Activated CD4-positive, alpha-beta memory T cell treated with anti-CD3 and anti-CD28 coated beads for 36 hours (primary cell): ENCODE data around the gene CD44. TPM values are rescaled to one million over a fixed set of nuclear protein-coding genes. Genes with fewer than 3 reads are reported as not detected.

Experiments
- CTCF ChIA-PET: fragments of 350-600 bp; sonication (Branson Sonifier 250); formaldehyde crosslinking; loops from one replicate; lab custom pipeline; 2021; ENCODE audit warnings: antibody characterized with exemption, inconsistent platforms; lab: Charles Lee
- POLR2A ChIA-PET: fragments of 350-600 bp; sonication (Branson Sonifier 250); formaldehyde crosslinking; loops from one replicate; lab custom pipeline; 2021; ENCODE audit warnings: antibody characterized with exemption; lab: Charles Lee
- DNase-seq: peaks from one replicate; pipeline ENCODE4 v3.0.0-alpha.2; 2020
- H3K27ac Mint-ChIP-seq: one replicate; pipeline ENCODE4 v1.8.0; 2021; ENCODE audit warnings: mixed read lengths
- H3K27me3 Mint-ChIP-seq: one replicate; pipeline ENCODE4 v1.8.0; 2021; ENCODE audit warnings: mixed read lengths
- H3K36me3 Mint-ChIP-seq: one replicate; pipeline ENCODE4 v1.8.0; 2021; ENCODE audit warnings: mixed read lengths
- H3K4me1 Mint-ChIP-seq: one replicate; pipeline ENCODE4 v1.8.0; 2021; ENCODE audit warnings: low read depth, mixed read lengths
- H3K4me3 Mint-ChIP-seq: one replicate; pipeline ENCODE4 v1.8.0; 2021; ENCODE audit warnings: mild to moderate bottlenecking, mixed read lengths
- H3K9me3 Mint-ChIP-seq: one replicate; pipeline ENCODE4 v1.8.0; 2021; ENCODE audit warnings: mixed read lengths
- intact Hi-C: fragments of 100-400 bp; cut with micrococcal nuclease; formaldehyde crosslinking; loops from one replicate; pipeline ENCODE4 v1.15.1; 2023
- total RNA-seq, 2 experiments: library from RNA; stranded (reverse); gene quantifications; one replicate each; pipeline ENCODE4 v1.2.3, GENCODE V29; 2021

CD44 gene
- total RNA-seq, 2 experiments from 2014 or later, result 440 to 442 TPM

DNA sequence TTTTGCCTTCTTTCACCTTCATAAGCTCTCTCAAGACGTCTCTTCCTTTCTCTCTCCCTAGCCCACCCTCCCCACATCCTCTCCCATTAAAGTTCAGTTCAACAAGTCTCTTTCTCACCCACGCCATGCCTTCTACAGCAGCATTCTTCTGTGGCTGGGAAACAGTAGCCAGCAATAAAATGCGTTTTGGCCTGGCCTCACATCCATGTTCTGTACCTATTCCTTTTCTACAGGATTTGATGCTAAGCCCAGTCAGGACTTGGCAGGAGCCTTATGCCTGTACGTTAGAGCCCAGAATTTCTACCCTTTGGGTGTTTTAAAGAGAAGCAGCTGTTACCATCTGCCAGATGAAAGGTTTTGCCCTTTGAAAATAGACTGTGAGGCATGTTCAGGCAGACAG, 7.1 kb upstream of the CD44 start:
- Mint-ChIP-seq H3K4me1 (peaks cover 46% of the 10 kb centered on the region), H3K36me3 (no peaks in the 10 kb centered on the region), H3K4me3 (no peak overlapping the region), H3K27ac (no peak overlapping the region), H3K9me3 (no peaks in the 10 kb centered on the region), H3K27me3 (no peaks in the 10 kb centered on the region)
- ChIA-PET POLR2A (interaction anchor here (1.2 kb wide), 1 partner anchor 14 kb away, joined by 4 read pairs; no protein-coding TSS in a partner anchor), CTCF (no interaction called here)
- no peak for DNase-seq
- intact Hi-C loops, result no loop called here

DNA sequence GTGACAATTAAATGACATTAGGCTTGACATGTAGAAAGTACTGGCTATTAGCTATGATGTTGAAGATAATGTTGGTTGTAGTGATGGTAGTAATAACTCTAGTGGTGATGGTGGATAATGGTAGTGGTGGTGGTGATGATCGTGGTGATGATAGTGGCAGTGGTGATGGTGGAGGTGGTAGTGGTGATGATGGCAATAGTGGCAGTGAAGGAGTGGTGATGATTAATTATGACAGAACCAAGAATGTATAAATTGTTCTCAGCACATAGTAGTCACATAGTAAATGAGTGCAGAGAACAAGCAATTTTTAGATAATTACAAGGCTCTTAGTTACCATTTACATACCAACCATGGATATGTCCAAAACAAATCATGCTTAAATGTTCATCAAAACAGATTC, 5.3 kb upstream of the CD44 start:
- Mint-ChIP-seq H3K27ac (peak overlapping the region; percentile 7), H3K4me1 (peaks cover 52% of the 10 kb centered on the region), H3K9me3 (no peaks in the 10 kb centered on the region), H3K27me3 (no peaks in the 10 kb centered on the region), H3K36me3 (no peaks in the 10 kb centered on the region), H3K4me3 (no peak overlapping the region)
- peak; percentile 54 for DNase-seq
- CTCF ChIA-PET, result no interaction called here
- intact Hi-C loops, result no loop called here
- POLR2A ChIA-PET, result no interaction called here

DNA sequence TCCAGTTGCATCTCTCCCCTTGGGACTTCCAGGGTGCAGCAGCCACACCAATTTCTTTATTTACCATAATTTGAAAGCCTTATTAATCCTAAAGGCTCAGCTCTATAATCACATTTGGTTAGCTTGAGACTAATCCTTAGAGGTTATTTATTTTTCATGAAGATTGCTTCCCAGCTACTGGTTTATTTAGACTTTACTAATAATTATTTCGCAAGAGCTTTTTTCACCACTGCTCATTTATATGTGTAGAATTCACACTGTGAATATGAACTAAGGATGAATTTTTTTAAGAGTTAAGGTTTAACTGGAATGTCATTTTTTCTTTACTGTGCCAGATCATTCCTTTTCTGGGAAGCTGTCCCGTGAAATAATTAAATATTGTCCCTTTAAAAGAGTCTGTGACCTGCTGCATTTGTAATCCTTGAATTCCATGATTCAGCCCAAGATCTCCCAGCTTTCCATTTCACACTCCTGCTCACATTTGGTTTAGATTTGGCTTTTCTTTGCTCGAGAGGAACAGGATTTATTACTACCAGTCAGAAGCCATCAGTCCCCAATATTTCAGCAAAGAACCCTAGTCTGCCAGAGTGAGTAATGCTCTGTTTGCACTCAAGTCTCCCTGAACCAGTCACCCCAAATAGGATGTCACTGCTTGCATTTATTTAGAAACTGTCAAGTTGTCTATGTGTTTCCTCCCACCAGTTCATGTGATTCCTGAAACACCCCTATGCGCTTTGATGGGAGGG, 4.4 kb upstream of the CD44 start:
- Mint-ChIP-seq H3K27ac (no peak overlapping the region), H3K9me3 (no peaks in the 10 kb centered on the region), H3K4me1 (peaks cover 52% of the 10 kb centered on the region), H3K4me3 (no peak overlapping the region), H3K36me3 (peaks cover 3% of the 10 kb centered on the region), H3K27me3 (no peaks in the 10 kb centered on the region)
- intact Hi-C loops, result no loop called here
- DNase-seq, result no peak
- POLR2A ChIA-PET, result no interaction called here
- CTCF ChIA-PET, result interaction anchor here (0.7 to 1.7 kb wide), 2 partner anchors 12 to 200 kb away, joined by 3 read pairs; no protein-coding TSS in a partner anchor

DNA sequence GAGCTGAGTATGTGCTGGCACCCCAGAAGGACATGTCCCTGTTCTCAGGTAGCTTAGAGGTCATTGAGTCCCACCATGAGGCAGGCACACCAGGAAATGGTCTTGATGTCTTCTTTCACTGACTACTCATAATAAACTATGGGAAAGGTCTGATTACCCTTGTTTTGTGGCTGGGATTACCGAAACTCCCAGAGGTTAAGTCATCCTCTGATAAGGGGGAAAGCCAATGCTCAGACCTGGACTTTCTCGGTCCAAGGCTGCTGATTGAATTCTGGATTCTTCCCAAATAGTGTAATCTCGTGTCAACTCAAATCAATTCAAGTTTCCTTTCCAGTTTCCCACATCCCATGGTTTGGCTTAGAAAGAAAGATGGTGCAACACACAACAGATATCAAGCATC, 3.7 kb upstream of the CD44 start:
- POLR2A ChIA-PET, result no interaction called here
- CTCF ChIA-PET, result interaction anchor here (1.7 kb wide), 1 partner anchor 11 kb away, joined by 3 read pairs; no protein-coding TSS in a partner anchor
- no peak for DNase-seq
- no peaks in the 10 kb centered on the region for H3K9me3 Mint-ChIP-seq
- H3K4me1 Mint-ChIP-seq, result peaks cover 52% of the 10 kb centered on the region
- H3K27me3 Mint-ChIP-seq, result no peaks in the 10 kb centered on the region
- peaks cover 7% of the 10 kb centered on the region for H3K36me3 Mint-ChIP-seq
- no peak overlapping the region for H3K4me3 Mint-ChIP-seq
- intact Hi-C loops, result no loop called here
- H3K27ac Mint-ChIP-seq, result no peak overlapping the region

DNA sequence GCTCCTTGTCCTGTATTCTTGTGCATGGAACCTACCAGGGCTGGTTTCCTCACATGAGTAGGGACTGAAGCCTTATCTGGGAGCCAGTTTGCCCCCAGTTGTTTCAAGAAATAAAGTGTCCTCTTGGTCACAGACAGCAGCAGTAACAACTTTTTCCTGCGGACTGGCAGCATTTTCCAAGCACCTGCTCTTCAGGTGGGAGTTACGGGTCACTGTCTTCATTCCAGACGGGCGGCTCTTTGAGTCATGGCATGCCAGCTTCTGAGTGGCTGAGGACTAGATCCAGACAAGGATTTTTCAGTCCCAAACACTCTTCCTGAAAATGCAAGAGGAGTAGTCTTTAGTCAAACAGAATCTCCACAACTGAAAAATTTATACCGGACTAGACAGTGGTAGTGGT, 2.7 kb upstream of the CD44 start:
- intact Hi-C loops, result no loop called here
- H3K27ac Mint-ChIP-seq, result no peak overlapping the region
- DNase-seq, result no peak
- peaks cover 16% of the 10 kb centered on the region for H3K36me3 Mint-ChIP-seq
- H3K27me3 Mint-ChIP-seq, result no peaks in the 10 kb centered on the region
- ChIA-PET CTCF (interaction anchor here (0.6 to 1.1 kb wide), 2 partner anchors 28 to 255 kb away, joined by 3 to 4 read pairs; no protein-coding TSS in a partner anchor), POLR2A (no interaction called here)
- H3K4me3 Mint-ChIP-seq, result no peak overlapping the region
- no peaks in the 10 kb centered on the region for H3K9me3 Mint-ChIP-seq
- H3K4me1 Mint-ChIP-seq, result peaks cover 45% of the 10 kb centered on the region

DNA sequence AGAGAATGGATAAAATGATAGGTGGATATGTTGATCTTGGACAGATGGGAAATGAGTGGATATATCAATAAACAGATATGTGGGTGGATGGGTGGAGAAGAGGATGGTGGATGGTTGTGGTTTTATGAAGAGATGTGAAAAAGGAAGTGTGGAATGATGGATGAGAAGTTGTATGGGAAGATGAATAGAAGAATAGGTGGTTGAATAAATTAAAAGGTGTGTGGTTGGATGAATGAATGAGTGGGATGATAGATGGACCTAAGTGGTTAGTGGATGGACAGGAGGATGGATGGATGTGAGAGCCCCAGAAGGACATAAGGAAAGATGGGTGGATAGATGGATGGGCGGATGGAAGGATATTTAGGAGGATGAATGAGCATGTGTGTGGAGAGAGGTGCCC, 913 bp upstream of the CD44 start:
- Mint-ChIP-seq H3K4me3 (peak overlapping the region; percentile 88), H3K4me1 (peaks cover 46% of the 10 kb centered on the region), H3K27ac (peak overlapping the region; percentile 97), H3K27me3 (no peaks in the 10 kb centered on the region), H3K9me3 (no peaks in the 10 kb centered on the region), H3K36me3 (peaks cover 28% of the 10 kb centered on the region)
- ChIA-PET POLR2A (interaction anchor here (0.9 to 5.1 kb wide), 4 partner anchors 12 to 72 kb away, joined by 3 to 45 read pairs (median 8); no protein-coding TSS in a partner anchor), CTCF (interaction anchor here (3.9 kb wide), 1 partner anchor 27 kb away, joined by 35 read pairs; no protein-coding TSS in a partner anchor)
- intact Hi-C loops, result no loop called here
- DNase-seq, result no peak

DNA sequence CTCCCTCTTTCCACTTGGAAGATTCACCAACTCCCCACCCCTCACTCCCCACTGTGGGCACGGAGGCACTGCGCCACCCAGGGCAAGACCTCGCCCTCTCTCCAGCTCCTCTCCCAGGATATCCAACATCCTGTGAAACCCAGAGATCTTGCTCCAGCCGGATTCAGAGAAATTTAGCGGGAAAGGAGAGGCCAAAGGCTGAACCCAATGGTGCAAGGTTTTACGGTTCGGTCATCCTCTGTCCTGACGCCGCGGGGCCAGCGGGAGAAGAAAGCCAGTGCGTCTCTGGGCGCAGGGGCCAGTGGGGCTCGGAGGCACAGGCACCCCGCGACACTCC, 397 bp upstream of the CD44 start:
- Mint-ChIP-seq H3K4me1 (peaks cover 47% of the 10 kb centered on the region), H3K27me3 (no peaks in the 10 kb centered on the region), H3K9me3 (no peaks in the 10 kb centered on the region), H3K4me3 (peak overlapping the region; percentile 88), H3K27ac (peak overlapping the region; percentile 97), H3K36me3 (peaks cover 29% of the 10 kb centered on the region)
- ChIA-PET CTCF (interaction anchor here (1.0 to 3.9 kb wide), 6 partner anchors 26 to 222 kb away, joined by 3 to 35 read pairs (median 6); partner anchors contain the start of genes APIP and PDHX), POLR2A (interaction anchor here (0.6 to 5.1 kb wide), 13 partner anchors 12 to 125 kb away, joined by 3 to 45 read pairs (median 5); no protein-coding TSS in a partner anchor)
- intact Hi-C loops, result no loop called here
- DNase-seq, result no peak

DNA sequence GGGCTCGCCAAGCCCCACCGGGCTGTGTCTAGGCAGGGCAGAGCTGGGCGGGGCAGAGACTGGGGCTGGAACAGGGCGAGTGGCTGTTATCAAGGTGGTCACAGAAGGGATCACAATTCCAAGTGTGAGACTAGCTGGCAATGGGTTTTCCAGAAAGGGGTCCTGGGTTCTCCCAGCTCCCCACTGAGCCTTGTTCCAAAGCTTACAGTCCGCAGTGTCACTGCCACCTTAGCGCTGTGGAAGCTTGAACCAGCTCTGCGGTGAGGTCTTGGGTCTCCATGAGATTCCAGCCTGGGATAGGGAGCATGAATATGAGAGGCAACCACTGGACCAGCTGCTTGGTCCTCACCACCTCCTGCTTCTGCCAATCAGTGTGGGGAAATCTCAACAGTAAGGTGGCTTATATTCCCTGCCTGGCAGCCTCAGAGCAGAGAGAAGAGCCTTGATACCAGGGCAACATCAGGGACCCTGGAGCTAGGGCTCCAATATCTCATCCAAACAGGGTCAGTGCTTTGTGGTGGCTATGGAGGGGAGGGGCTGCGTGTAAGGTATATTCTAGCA, 831 bp downstream of the CD44 start:
- intact Hi-C loops, result loop anchor here (1.0 to 10.0 kb wide), 4 partner anchors 14 to 908 kb away; partner anchors contain the start of gene TRIM44
- CTCF ChIA-PET, result interaction anchor here (0.6 to 3.9 kb wide), 18 partner anchors 11 to 224 kb away, joined by 3 to 35 read pairs (median 6); partner anchors contain the start of genes APIP and PDHX
- no peak for DNase-seq
- Mint-ChIP-seq H3K4me1 (peaks cover 50% of the 10 kb centered on the region), H3K4me3 (peak overlapping the region; percentile 88), H3K27me3 (no peaks in the 10 kb centered on the region), H3K27ac (peak overlapping the region; percentile 97), H3K9me3 (no peaks in the 10 kb centered on the region), H3K36me3 (peaks cover 37% of the 10 kb centered on the region)
- POLR2A ChIA-PET, result interaction anchor here (0.7 to 5.1 kb wide), 18 partner anchors 8 to 140 kb away, joined by 3 to 45 read pairs (median 4); no protein-coding TSS in a partner anchor

DNA sequence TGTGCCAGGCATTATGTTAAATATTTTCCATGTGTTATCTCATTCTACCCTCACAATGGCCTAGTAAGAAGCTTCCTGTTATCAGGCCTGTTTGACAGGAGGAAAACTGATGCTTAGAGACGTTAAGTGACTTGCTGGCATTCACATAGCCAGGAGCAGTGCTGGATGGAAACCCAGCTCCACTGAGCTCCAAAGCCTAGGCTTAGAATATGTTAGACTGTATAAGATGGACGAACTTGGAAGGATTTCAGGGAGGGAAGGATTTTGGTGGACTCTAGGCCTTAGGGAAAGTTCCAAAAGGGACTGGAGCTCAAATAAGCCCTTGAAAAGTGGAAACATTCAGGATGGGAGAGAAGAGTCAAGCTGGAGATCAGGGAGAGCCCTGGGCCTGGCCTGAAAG, 2.1 kb downstream of the CD44 start:
- CTCF ChIA-PET, result interaction anchor here (0.9 to 3.9 kb wide), 20 partner anchors 9 to 216 kb away, joined by 3 to 35 read pairs (median 6); no protein-coding TSS in a partner anchor
- POLR2A ChIA-PET, result interaction anchor here (0.7 to 5.1 kb wide), 9 partner anchors 9 to 199 kb away, joined by 3 to 45 read pairs (median 3); no protein-coding TSS in a partner anchor
- Mint-ChIP-seq H3K4me1 (peaks cover 56% of the 10 kb centered on the region), H3K27ac (peak overlapping the region; percentile 97), H3K4me3 (peak overlapping the region; percentile 88), H3K27me3 (no peaks in the 10 kb centered on the region), H3K9me3 (no peaks in the 10 kb centered on the region), H3K36me3 (peaks cover 47% of the 10 kb centered on the region)
- no peak for DNase-seq
- intact Hi-C loops, result loop anchor here (5.0 to 10.0 kb wide), 3 partner anchors 201 to 909 kb away; partner anchors contain the start of gene TRIM44

DNA sequence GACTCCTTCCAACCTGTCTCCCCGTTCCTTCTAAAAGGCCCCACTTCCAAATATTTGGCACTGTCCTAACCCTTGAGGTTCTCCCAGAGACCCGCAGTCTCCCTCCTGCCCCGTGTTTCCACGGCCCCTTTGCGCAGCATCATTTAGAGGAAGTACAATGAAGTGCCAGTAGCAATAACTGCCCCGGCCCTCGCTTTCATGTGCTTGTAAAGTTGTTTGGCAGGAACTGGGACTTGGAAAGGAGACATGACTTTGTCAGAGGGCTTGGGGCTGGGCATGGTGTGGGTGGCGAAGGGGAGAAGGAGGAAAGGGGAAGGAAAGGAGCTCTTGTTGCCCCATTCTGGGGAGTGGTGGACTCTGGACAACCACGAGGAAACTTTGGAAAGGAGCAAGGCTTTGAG, 2.6 kb downstream of the CD44 start:
- Mint-ChIP-seq H3K27ac (peak overlapping the region; percentile 97), H3K36me3 (peaks cover 52% of the 10 kb centered on the region), H3K9me3 (no peaks in the 10 kb centered on the region), H3K27me3 (no peaks in the 10 kb centered on the region), H3K4me3 (peak overlapping the region; percentile 88), H3K4me1 (peaks cover 61% of the 10 kb centered on the region)
- ChIA-PET POLR2A (interaction anchor here (0.9 to 5.1 kb wide), 7 partner anchors 21 to 129 kb away, joined by 3 to 45 read pairs (median 4); no protein-coding TSS in a partner anchor), CTCF (interaction anchor here (0.9 to 3.9 kb wide), 14 partner anchors 13 to 217 kb away, joined by 3 to 35 read pairs (median 4); no protein-coding TSS in a partner anchor)
- intact Hi-C loops, result loop anchor here (5.0 to 10.0 kb wide), 3 partner anchors 201 to 909 kb away; partner anchors contain the start of gene TRIM44
- peak; percentile 54 for DNase-seq

DNA sequence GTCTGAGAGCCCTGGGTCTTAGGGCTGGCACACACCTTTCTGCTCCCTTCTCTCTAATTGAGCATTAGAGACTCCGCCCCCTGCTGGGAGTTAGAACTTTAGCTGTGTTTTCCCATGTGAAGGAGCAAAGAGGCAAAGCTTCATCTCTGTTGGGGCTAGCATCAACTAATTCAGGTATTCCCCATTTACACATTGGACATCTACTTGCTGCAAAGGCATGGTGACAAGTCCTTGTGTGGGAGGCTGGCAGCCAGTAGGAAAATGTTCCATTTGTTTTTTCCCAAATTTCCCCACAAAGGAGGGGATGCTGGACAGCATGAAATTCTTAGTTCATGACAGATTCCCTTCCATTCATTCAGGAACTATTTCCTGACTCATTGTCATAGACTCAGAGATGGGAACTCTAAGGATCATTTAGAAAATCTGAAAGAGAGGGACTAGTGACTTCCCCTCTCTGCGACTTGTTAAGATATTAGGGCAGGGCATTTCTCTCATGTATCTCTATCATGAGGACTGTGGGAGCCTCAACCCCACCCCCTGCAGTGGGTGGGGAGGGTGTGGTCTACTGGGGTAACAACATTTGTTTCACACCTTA, 3.6 kb downstream of the CD44 start:
- DNase-seq, result peak; percentile 77
- intact Hi-C loops, result loop anchor here (1.0 to 10.0 kb wide), 5 partner anchors 144 to 910 kb away; partner anchors contain the start of gene TRIM44
- peak overlapping the region; percentile 88 for H3K4me3 Mint-ChIP-seq
- CTCF ChIA-PET, result interaction anchor here (0.7 to 3.5 kb wide), 14 partner anchors 21 to 217 kb away, joined by 3 to 25 read pairs (median 4); no protein-coding TSS in a partner anchor
- H3K36me3 Mint-ChIP-seq, result peaks cover 60% of the 10 kb centered on the region
- H3K9me3 Mint-ChIP-seq, result no peaks in the 10 kb centered on the region
- peak overlapping the region; percentile 76 for H3K27ac Mint-ChIP-seq
- no peaks in the 10 kb centered on the region for H3K27me3 Mint-ChIP-seq
- peaks cover 67% of the 10 kb centered on the region for H3K4me1 Mint-ChIP-seq
- POLR2A ChIA-PET, result interaction anchor here (5.1 kb wide), 1 partner anchor 24 kb away, joined by 45 read pairs; no protein-coding TSS in a partner anchor
